GM12875 (cell line): Measurements from ENCODE around the gene SCYGR8.
"Not testable (repeated sequence)": the region's sequence is repeated elsewhere in the genome, so short reads cannot be mapped to it uniquely, and the experiment has no call there.

Experiments used
- H3K4me3 ChIP-seq: one replicate; pipeline ENCODE4 v1.5.1; 2011; ENCODE audit warnings: low read depth, low read length, control low read depth
- CTCF ChIP-seq: IDR thresholded peaks from 2 replicates; pipeline ENCODE4 v1.5.1; 2011; ENCODE audit warnings: low read depth, mild to moderate bottlenecking, control low read depth, inconsistent platforms, low read length, moderate library complexity, borderline replicate concordance; ENCODE audit not compliant: insufficient read depth

SCYGR8 gene

GRCh38 chr2:227724394-227725039 lies 21.2 kb upstream of the SCYGR8 start, which contains the start of gene SCYGR6:
Gene SCYGR6, minus strand, starts transcription at chr2:227724757. Its CDS starts 0 bp downstream, at chr2:227724757.
- no peak for TF ChIP-seq CTCF
- no peak within 1 kb of the TSS for H3K4me3 ChIP-seq

GRCh38 chr2:227728035-227728434 lies 17.7 kb upstream of the SCYGR8 start, which contains the start of gene SCYGR7:
Gene SCYGR7, plus strand, starts transcription at chr2:227728335. Its CDS starts 0 bp downstream, at chr2:227728335.
- H3K4me3 ChIP-seq: no peak within 1 kb of the TSS
- no peak for TF ChIP-seq CTCF

GRCh38 chr2:227739351-227739750 lies 6.3 kb upstream of the SCYGR8 start:
- no peak for TF ChIP-seq CTCF
- no peak overlapping the region for H3K4me3 ChIP-seq

- not testable (repeated sequence) for H3K4me3 ChIP-seq
These were observed 5.0 kb upstream of the SCYGR8 start for GRCh38 chr2:227740705-227741104.

- TF ChIP-seq CTCF: peak; percentile 51; the same call in 1 of the 2 replicates
These were observed 2.4 kb downstream of the SCYGR8 start for GRCh38 chr2:227748079-227748478.

GRCh38 chr2:227756261-227756660 lies 10.6 kb downstream of the SCYGR8 start:
- not testable (repeated sequence) for H3K4me3 ChIP-seq

More at GRCh38 chr2:227748079-227748478, 2.4 kb downstream of the SCYGR8 start:
- no peak overlapping the region for H3K4me3 ChIP-seq

GRCh38 chr2:227759411-227760118 lies 13.9 kb downstream of the SCYGR8 start:
- TF ChIP-seq CTCF: no peak
- H3K4me3 ChIP-seq: no peak overlapping the region
